ENCODE results near the gene OR6J1.

The OR6J1 gene

DNA sequence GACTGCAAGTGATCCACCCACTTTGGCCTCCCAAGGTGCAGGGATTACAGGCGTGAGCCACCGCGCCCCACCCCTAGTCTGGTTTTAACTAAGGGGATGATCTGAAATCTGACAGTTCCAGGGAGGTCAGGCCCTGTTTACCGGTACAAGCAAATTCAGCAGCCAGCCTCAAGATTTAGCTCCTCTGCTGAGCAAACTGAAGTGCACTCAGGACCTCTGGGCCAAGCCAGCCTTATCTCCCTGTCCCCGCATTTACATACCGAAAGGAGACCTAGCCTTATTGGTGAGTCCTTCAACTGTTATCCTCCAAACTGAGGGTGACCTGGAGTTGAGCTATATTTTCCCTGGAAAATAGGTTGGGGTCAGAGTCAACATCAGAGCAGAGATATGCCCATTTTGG, 46.9 kb downstream of the OR6J1 start:
- H3K4me3 ChIP-seq (replicated peaks; ENCODE audit: insufficient read depth, low read length) = no peak overlapping the region
- H3K27ac ChIP-seq (replicated peaks) = no peak overlapping the region
- TF ChIP-seq CTCF (IDR thresholded peaks at IDR 0.05; ENCODE audit: insufficient read depth, low read length) (no peak), REST (IDR thresholded peaks at IDR 0.05; ENCODE audit: insufficient replicate concordance, low read depth) (no peak), GABPA (IDR thresholded peaks at IDR 0.05; ENCODE audit: low read depth) (no peak), POLR2AphosphoS5 (IDR thresholded peaks at IDR 0.05; ENCODE audit: low read depth) (no peak), SPI1 (IDR thresholded peaks at IDR 0.05; ENCODE audit: borderline replicate concordance, low read depth) (no peak)
- no peaks in the 10 kb centered on the region for H3K27me3 ChIP-seq (ENCODE audit: insufficient read depth, poor library complexity, severe bottlenecking)
- DNase-seq (ENCODE audit: low read depth in 1 of 2, low spot score in 1 of 2) = no peak

GRCh38 chr14:22596354-22596879, 47.7 kb downstream of the OR6J1 start:
- H3K4me3 ChIP-seq (replicated peaks; ENCODE audit: insufficient read depth, low read length) = no peak overlapping the region
- H3K27me3 ChIP-seq (ENCODE audit: insufficient read depth, poor library complexity, severe bottlenecking) = no peaks in the 10 kb centered on the region
- DNase-seq (ENCODE audit: low read depth in 1 of 2, low spot score in 1 of 2) = no peak
- no peak overlapping the region for H3K27ac ChIP-seq (replicated peaks)
- TF ChIP-seq CTCF (IDR thresholded peaks at IDR 0.05; ENCODE audit: insufficient read depth, low read length) (no peak), POLR2AphosphoS5 (IDR thresholded peaks at IDR 0.05; ENCODE audit: low read depth) (no peak), REST (IDR thresholded peaks at IDR 0.05; ENCODE audit: insufficient replicate concordance, low read depth) (no peak), SPI1 (IDR thresholded peaks at IDR 0.05; ENCODE audit: borderline replicate concordance, low read depth) (no peak), GABPA (IDR thresholded peaks at IDR 0.05; ENCODE audit: low read depth) (no peak)

DNA sequence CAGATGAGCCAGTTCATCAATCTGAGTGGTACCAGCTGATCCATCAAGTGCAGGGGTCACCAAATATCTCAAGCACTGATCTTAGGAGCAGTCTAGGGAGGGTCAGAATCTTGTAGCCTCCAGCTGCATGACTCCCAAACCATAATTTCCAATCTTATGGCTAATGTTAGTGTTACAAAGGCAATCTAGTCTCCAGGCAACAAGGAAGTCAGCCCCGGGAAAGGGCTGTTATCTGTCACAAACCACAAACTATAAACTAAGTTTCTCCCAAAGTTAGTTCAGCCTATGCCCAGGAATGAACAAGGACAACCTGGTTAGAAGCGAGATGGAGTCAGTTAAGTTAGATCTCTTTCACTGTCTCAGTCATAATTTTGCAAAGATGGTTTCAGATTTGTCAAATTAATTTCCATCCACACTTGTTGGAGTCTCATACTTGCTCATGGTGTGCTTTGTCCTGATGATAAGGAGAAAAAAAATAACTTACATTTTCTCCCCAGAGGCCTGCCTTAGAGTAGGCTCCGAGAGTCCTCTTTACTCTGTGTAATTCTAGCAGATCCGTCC, 49.9 kb downstream of the OR6J1 start:
- no peak for DNase-seq (ENCODE audit: low read depth in 1 of 2, low spot score in 1 of 2)
- TF ChIP-seq GABPA (IDR thresholded peaks at IDR 0.05; ENCODE audit: low read depth) (no peak), CTCF (IDR thresholded peaks at IDR 0.05; ENCODE audit: insufficient read depth, low read length) (no peak), POLR2AphosphoS5 (IDR thresholded peaks at IDR 0.05; ENCODE audit: low read depth) (no peak), REST (IDR thresholded peaks at IDR 0.05; ENCODE audit: insufficient replicate concordance, low read depth) (no peak), SPI1 (IDR thresholded peaks at IDR 0.05; ENCODE audit: borderline replicate concordance, low read depth) (no peak)
- H3K27ac ChIP-seq (replicated peaks) = no peak overlapping the region
- no peaks in the 10 kb centered on the region for H3K27me3 ChIP-seq (ENCODE audit: insufficient read depth, poor library complexity, severe bottlenecking)
- H3K4me3 ChIP-seq (replicated peaks; ENCODE audit: insufficient read depth, low read length) = no peak overlapping the region

All from HL-60 (cell line).